HEK293 (cell line): ENCODE results near the gene LILRA6.

Source experiments
- CTCF ChIA-PET: fragments of 350-600 bp; formaldehyde crosslinking; extraction: SDS; loops from one replicate; lab custom pipeline; 2021; ENCODE audit warnings: antibody characterized with exemption; lab: Yijun Ruan, JAX
- POLR2A ChIA-PET: fragments of 300-600 bp; formaldehyde crosslinking; extraction: SDS; loops from one replicate; lab custom pipeline; 2020; ENCODE audit warnings: antibody characterized with exemption, inconsistent platforms; lab: Yijun Ruan, JAX
- H3K27ac ChIP-seq: fragments of 200-500 bp; sonication (Bioruptor generic); 2 replicates; pipeline ENCODE4 v1.5.1; 2014; ENCODE audit warnings: low read depth, low read length, control low read depth, inconsistent platforms; ENCODE audit errors: extremely low read depth
- H3K36me3 ChIP-seq, 2 experiments: fragments of 200-500 bp in 1 of 2; sonication (Bioruptor generic) in 1 of 2; 1 replicate in 1 of 2; 2 replicates in 1 of 2; pipeline ENCODE4 v1.5.1; 2014 to 2017; ENCODE audit warnings: inconsistent platforms in 2 of 2, low read length in 2 of 2; ENCODE audit not compliant: control insufficient read depth in 2 of 2, insufficient read depth in 1 of 2
- H3K4me1 ChIP-seq: fragments of 200-500 bp; sonication (Bioruptor generic); 2 replicates; pipeline ENCODE4 v1.5.1; 2014; ENCODE audit warnings: mild to moderate bottlenecking, low read length, inconsistent platforms; ENCODE audit not compliant: control insufficient read depth, insufficient read depth
- H3K4me3 ChIP-seq: 2 replicates; pipeline ENCODE4 v1.5.1; 2011; ENCODE audit warnings: low read depth, mild to moderate bottlenecking, control low read depth, low read length, moderate library complexity
- H3K9me3 ChIP-seq: fragments of 200-500 bp; sonication (Bioruptor generic); 2 replicates; pipeline ENCODE4 v1.5.1; 2014; ENCODE audit warnings: low read depth, low read length, inconsistent platforms; ENCODE audit not compliant: control insufficient read depth, insufficient read depth
- FEZF1 ChIP-seq: fragments of 450-650 bp; formaldehyde crosslinking; IDR thresholded peaks from 2 replicates; pipeline ENCODE4 v1.5.1; 2016; ENCODE audit warnings: missing biosample characterization, missing genetic modification characterization
- GFI1B ChIP-seq: fragments of 450-650 bp; formaldehyde crosslinking; IDR thresholded peaks from 2 replicates; pipeline ENCODE4 v1.5.1; 2016; ENCODE audit warnings: missing biosample characterization, missing genetic modification characterization
- GLIS1 ChIP-seq: fragments of 450-650 bp; formaldehyde crosslinking; IDR thresholded peaks from 2 replicates; pipeline ENCODE4 v1.5.1; 2016; ENCODE audit warnings: missing biosample characterization, missing genetic modification characterization
- KLF10 ChIP-seq: fragments of 450-650 bp; IDR thresholded peaks from 2 replicates; pipeline ENCODE4 v1.5.1; 2018; ENCODE audit warnings: missing biosample characterization, mild to moderate bottlenecking, missing genetic modification characterization
- SETDB1 ChIP-seq: IDR thresholded peaks from one replicate; pipeline ENCODE4 v1.6.1; 2017; ENCODE audit warnings: mild to moderate bottlenecking, low read length, moderate library complexity, mixed read lengths; ENCODE audit not compliant: insufficient read length
- ZBTB7A ChIP-seq: fragments of 450-650 bp; formaldehyde crosslinking; IDR thresholded peaks from 2 replicates; pipeline ENCODE4 v1.5.1; 2016; ENCODE audit warnings: low read depth, missing biosample characterization, missing genetic modification characterization
- ZEB2 ChIP-seq: fragments of 450-650 bp; formaldehyde crosslinking; IDR thresholded peaks from 2 replicates; pipeline ENCODE4 v1.5.1; 2016; ENCODE audit warnings: missing biosample characterization, missing genetic modification characterization
- ZNF223 ChIP-seq: fragments of 450-650 bp; formaldehyde crosslinking; IDR thresholded peaks from 2 replicates; pipeline ENCODE4 v1.5.1; 2016; ENCODE audit warnings: missing biosample characterization, missing genetic modification characterization
- ZNF324 ChIP-seq: fragments of 450-650 bp; formaldehyde crosslinking; IDR thresholded peaks from 2 replicates; pipeline ENCODE4 v1.5.1; 2016; ENCODE audit warnings: missing biosample characterization, missing genetic modification characterization
- ZNF514 ChIP-seq: fragments of 450-650 bp; formaldehyde crosslinking; IDR thresholded peaks from 2 replicates; pipeline ENCODE4 v1.5.1; 2016; ENCODE audit warnings: missing biosample characterization, missing genetic modification characterization
- ZNF521 ChIP-seq: fragments of 450-650 bp; formaldehyde crosslinking; IDR thresholded peaks from 2 replicates; pipeline ENCODE4 v1.5.1; 2017; ENCODE audit warnings: missing biosample characterization, mild to moderate bottlenecking, missing genetic modification characterization
- ZNF561 ChIP-seq: fragments of 450-650 bp; IDR thresholded peaks from 2 replicates; pipeline ENCODE4 v1.5.1; 2018; ENCODE audit warnings: missing biosample characterization, missing genetic modification characterization, borderline replicate concordance
- ZNF626 ChIP-seq: fragments of 450-650 bp; sonication (Bioruptor Pico); formaldehyde crosslinking; IDR thresholded peaks from 2 replicates; pipeline ENCODE4 v1.5.1; 2018; ENCODE audit warnings: missing biosample characterization, missing genetic modification characterization, inconsistent platforms
- ZNF654 ChIP-seq: fragments of 450-650 bp; formaldehyde crosslinking; IDR thresholded peaks from 2 replicates; pipeline ENCODE4 v1.5.1; 2016; ENCODE audit warnings: low read depth, missing biosample characterization, missing genetic modification characterization
- ZNF670 ChIP-seq: fragments of 450-650 bp; formaldehyde crosslinking; IDR thresholded peaks from 2 replicates; pipeline ENCODE4 v1.5.1; 2016; ENCODE audit warnings: missing biosample characterization, missing genetic modification characterization, low read depth
- ZNF768 ChIP-seq: fragments of 450-650 bp; formaldehyde crosslinking; IDR thresholded peaks from 2 replicates; pipeline ENCODE4 v1.5.1; 2018; ENCODE audit warnings: missing biosample characterization, mild to moderate bottlenecking, missing genetic modification characterization
- ZNF785 ChIP-seq: fragments of 450-650 bp; formaldehyde crosslinking; IDR thresholded peaks from 2 replicates; pipeline ENCODE4 v1.5.1; 2016; ENCODE audit warnings: missing biosample characterization, missing genetic modification characterization
- ZSCAN23 ChIP-seq: fragments of 450-650 bp; formaldehyde crosslinking; IDR thresholded peaks from 2 replicates; pipeline ENCODE4 v1.5.1; 2016; ENCODE audit warnings: missing biosample characterization, missing genetic modification characterization
- ZXDB ChIP-seq: fragments of 450-650 bp; formaldehyde crosslinking; IDR thresholded peaks from 2 replicates; pipeline ENCODE4 v1.5.1; 2016; ENCODE audit warnings: missing biosample characterization, missing genetic modification characterization
- TF ChIP-seq, protein P1 (sequence below): fragments of 450-650 bp; formaldehyde crosslinking; IDR thresholded peaks from 2 replicates; pipeline ENCODE4 v1.5.1; 2016; ENCODE audit warnings: missing biosample characterization, missing genetic modification characterization
- TF ChIP-seq, protein P2 (sequence below): fragments of 450-650 bp; formaldehyde crosslinking; IDR thresholded peaks from 2 replicates; pipeline ENCODE4 v1.5.1; 2017; ENCODE audit warnings: missing biosample characterization, missing genetic modification characterization
- TF ChIP-seq, protein P3 (sequence below): fragments of 450-650 bp; formaldehyde crosslinking; IDR thresholded peaks from 2 replicates; pipeline ENCODE4 v1.5.1; 2017; ENCODE audit warnings: missing biosample characterization, mild to moderate bottlenecking, missing genetic modification characterization, moderate library complexity
- TF ChIP-seq, protein P4 (sequence below): fragments of 450-650 bp; formaldehyde crosslinking; IDR thresholded peaks from 2 replicates; pipeline ENCODE4 v1.5.1; 2016; ENCODE audit warnings: missing biosample characterization, missing genetic modification characterization
- TF ChIP-seq, protein P5 (sequence below): fragments of 450-650 bp; formaldehyde crosslinking; IDR thresholded peaks from 2 replicates; pipeline ENCODE4 v1.5.1; 2016; ENCODE audit warnings: missing biosample characterization, missing genetic modification characterization

LILRA6 gene

DNA sequence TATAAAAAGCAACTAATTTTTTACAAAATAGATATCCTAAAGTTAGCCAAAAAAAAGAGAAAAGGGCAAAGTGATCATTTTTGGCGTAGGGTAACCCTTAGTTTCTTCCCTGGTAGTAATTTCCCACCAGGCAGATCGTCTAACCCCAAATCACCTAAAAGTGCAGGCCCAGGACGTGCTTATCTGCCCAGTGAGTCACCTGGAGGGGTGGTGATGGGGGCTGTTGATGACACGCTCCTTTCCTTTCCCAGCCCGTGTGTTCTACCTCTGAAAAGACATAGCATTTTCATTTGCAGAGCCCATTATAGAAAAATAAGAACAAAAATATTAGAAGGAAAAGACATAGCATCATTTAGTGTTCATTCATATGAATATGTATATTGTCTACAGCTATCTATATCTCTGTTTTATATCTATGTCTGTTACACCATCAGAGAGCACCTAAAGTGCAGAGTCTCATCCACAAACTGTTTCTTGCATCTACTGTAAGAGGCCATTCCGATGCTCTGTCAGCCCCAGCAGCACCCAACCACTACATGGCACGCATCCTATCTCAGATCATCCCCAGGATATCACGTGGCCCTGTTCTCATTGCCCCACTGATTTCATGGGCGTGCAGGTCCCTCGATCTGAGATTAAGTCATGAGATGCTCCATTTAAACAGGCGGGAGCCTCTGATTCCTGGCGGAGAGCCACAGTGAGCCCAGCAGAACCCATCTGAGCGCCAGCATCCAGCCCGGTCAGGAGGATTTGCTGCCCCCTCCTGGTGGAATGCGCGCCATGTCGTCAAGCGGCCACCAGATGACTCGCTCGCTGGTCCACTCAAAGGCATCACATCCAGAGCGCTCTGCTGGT lies 11.3 kb downstream of the LILRA6 start (continued):
- TF ChIP-seq ZNF768 (peak; percentile 34; the same call in 1 of the 2 replicates), GLIS1 (tag by site-specific recombination) (peak; percentile 14; the same call in 1 of the 2 replicates), ZEB2 (tag by site-specific recombination) (peak; percentile 24; the same call in 1 of the 2 replicates), ZXDB (peak; percentile 49), ZBTB7A (tag by site-specific recombination) (no peak), ZNF324 (no peak), ZSCAN23 (tag by site-specific recombination) (no peak), ZNF654 (peak; percentile 84)
- TF ChIP-seq, protein P1, sequence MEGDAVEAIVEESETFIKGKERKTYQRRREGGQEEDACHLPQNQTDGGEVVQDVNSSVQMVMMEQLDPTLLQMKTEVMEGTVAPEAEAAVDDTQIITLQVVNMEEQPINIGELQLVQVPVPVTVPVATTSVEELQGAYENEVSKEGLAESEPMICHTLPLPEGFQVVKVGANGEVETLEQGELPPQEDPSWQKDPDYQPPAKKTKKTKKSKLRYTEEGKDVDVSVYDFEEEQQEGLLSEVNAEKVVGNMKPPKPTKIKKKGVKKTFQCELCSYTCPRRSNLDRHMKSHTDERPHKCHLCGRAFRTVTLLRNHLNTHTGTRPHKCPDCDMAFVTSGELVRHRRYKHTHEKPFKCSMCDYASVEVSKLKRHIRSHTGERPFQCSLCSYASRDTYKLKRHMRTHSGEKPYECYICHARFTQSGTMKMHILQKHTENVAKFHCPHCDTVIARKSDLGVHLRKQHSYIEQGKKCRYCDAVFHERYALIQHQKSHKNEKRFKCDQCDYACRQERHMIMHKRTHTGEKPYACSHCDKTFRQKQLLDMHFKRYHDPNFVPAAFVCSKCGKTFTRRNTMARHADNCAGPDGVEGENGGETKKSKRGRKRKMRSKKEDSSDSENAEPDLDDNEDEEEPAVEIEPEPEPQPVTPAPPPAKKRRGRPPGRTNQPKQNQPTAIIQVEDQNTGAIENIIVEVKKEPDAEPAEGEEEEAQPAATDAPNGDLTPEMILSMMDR = peak; percentile 95
- TF ChIP-seq, protein P2, sequence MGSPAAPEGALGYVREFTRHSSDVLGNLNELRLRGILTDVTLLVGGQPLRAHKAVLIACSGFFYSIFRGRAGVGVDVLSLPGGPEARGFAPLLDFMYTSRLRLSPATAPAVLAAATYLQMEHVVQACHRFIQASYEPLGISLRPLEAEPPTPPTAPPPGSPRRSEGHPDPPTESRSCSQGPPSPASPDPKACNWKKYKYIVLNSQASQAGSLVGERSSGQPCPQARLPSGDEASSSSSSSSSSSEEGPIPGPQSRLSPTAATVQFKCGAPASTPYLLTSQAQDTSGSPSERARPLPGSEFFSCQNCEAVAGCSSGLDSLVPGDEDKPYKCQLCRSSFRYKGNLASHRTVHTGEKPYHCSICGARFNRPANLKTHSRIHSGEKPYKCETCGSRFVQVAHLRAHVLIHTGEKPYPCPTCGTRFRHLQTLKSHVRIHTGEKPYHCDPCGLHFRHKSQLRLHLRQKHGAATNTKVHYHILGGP (tag by site-specific recombination) = no peak

DNA sequence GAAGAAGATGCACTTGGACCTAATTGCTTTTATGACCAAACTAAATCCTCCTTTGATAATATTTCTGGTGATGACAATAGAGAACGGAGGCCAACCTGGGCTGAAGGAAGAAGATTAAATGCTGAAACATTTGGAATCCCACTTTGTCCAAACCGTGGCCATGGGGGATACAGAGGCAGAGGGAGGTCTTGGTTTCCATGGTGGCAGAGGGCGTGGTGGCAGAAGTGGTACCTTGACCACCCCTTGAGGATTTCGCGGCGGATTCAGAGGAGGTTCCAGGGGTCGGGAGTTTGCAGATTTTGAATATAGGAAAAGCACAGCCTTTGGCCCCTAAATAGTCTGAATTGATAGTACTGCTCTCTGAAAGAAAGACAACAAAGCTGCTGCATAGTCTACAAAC lies 12.6 kb downstream of the LILRA6 start:
- Histone ChIP-seq H3K36me3 (no peaks in the 10 kb centered on the region; a peak in 1 of 3 replicates), H3K27ac (no peak overlapping the region), H3K4me3 (no peak overlapping the region), H3K4me1 (peaks cover 2% of the 10 kb centered on the region; the same call in 1 of the 2 replicates), H3K9me3 (no peaks in the 10 kb centered on the region; the same call in 1 of the 2 replicates)
- ChIA-PET POLR2A (interaction anchor here (0.6 to 0.8 kb wide), 3 partner anchors 40 to 60 kb away, joined by 3 read pairs; partner anchors contain the start of gene MBOAT7), CTCF (interaction anchor here (0.7 kb wide), 1 partner anchor 24 kb away, joined by 4 read pairs; no protein-coding TSS in a partner anchor)
- no peak for TF ChIP-seq FEZF1 (tag by site-specific recombination)
- no peak for TF ChIP-seq GFI1B (tag by site-specific recombination)
- TF ChIP-seq ZNF670 (tag by site-specific recombination) = no peak
- TF ChIP-seq, protein P3, sequence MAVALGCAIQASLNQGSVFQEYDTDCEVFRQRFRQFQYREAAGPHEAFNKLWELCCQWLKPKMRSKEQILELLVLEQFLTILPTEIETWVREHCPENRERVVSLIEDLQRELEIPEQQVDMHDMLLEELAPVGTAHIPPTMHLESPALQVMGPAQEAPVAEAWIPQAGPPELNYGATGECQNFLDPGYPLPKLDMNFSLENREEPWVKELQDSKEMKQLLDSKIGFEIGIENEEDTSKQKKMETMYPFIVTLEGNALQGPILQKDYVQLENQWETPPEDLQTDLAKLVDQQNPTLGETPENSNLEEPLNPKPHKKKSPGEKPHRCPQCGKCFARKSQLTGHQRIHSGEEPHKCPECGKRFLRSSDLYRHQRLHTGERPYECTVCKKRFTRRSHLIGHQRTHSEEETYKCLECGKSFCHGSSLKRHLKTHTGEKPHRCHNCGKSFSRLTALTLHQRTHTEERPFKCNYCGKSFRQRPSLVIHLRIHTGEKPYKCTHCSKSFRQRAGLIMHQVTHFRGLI (tag by site-specific recombination) = no peak
- TF ChIP-seq ZNF521 (tag by site-specific recombination) = no peak
- TF ChIP-seq SETDB1 = no peak
- TF ChIP-seq ZNF768 = no peak
- no peak for TF ChIP-seq ZNF223 (tag by site-specific recombination)
- no peak for TF ChIP-seq ZNF561 (tag by site-specific recombination)
- TF ChIP-seq, protein P2 (tag by site-specific recombination) = no peak
- TF ChIP-seq KLF10 = no peak
- TF ChIP-seq, protein P4, sequence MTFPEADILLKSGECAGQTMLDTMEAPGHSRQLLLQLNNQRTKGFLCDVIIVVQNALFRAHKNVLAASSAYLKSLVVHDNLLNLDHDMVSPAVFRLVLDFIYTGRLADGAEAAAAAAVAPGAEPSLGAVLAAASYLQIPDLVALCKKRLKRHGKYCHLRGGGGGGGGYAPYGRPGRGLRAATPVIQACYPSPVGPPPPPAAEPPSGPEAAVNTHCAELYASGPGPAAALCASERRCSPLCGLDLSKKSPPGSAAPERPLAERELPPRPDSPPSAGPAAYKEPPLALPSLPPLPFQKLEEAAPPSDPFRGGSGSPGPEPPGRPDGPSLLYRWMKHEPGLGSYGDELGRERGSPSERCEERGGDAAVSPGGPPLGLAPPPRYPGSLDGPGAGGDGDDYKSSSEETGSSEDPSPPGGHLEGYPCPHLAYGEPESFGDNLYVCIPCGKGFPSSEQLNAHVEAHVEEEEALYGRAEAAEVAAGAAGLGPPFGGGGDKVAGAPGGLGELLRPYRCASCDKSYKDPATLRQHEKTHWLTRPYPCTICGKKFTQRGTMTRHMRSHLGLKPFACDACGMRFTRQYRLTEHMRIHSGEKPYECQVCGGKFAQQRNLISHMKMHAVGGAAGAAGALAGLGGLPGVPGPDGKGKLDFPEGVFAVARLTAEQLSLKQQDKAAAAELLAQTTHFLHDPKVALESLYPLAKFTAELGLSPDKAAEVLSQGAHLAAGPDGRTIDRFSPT = no peak
- TF ChIP-seq ZNF785 = no peak
- TF ChIP-seq GLIS1 (tag by site-specific recombination) = no peak
- no peak for TF ChIP-seq ZNF626 (tag by site-specific recombination)
- TF ChIP-seq, protein P5, sequence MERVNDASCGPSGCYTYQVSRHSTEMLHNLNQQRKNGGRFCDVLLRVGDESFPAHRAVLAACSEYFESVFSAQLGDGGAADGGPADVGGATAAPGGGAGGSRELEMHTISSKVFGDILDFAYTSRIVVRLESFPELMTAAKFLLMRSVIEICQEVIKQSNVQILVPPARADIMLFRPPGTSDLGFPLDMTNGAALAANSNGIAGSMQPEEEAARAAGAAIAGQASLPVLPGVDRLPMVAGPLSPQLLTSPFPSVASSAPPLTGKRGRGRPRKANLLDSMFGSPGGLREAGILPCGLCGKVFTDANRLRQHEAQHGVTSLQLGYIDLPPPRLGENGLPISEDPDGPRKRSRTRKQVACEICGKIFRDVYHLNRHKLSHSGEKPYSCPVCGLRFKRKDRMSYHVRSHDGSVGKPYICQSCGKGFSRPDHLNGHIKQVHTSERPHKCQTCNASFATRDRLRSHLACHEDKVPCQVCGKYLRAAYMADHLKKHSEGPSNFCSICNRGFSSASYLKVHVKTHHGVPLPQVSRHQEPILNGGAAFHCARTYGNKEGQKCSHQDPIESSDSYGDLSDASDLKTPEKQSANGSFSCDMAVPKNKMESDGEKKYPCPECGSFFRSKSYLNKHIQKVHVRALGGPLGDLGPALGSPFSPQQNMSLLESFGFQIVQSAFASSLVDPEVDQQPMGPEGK (tag by site-specific recombination) = no peak
- no peak for TF ChIP-seq ZNF514 (tag by site-specific recombination)
